B cell (primary cell): ENCODE results near the gene GSG1L. TPM values are rescaled to one million over a fixed set of nuclear protein-coding genes. Genes with fewer than 3 reads are reported as not detected.

Source experiments
- ATAC-seq: fragments of 200-7000 bp; cut with Tn5 transposase; one replicate; pipeline ENCODE4 v1.10.0; 2021; ENCODE audit warnings: low read depth, mild to moderate bottlenecking, moderate number of reproducible peaks, moderate library complexity
- CTCF ChIA-PET: fragments of 350-600 bp; sonication (Branson Sonifier 250); formaldehyde crosslinking; loops from one replicate; lab custom pipeline; 2021; ENCODE audit warnings: antibody characterized with exemption, inconsistent platforms; lab: Charles Lee
- POLR2A ChIA-PET: fragments of 350-600 bp; sonication (Branson Sonifier 250); formaldehyde crosslinking; loops from one replicate; lab custom pipeline; 2021; ENCODE audit warnings: antibody characterized with exemption; lab: Charles Lee
- DNase-seq: peaks from one replicate; pipeline ENCODE4 v3.0.0; 2013
- H2AFZ ChIP-seq: 2 replicates; pipeline ENCODE4 v1.6.1; 2012; ENCODE audit warnings: mild to moderate bottlenecking, low read depth, low read length; ENCODE audit not compliant: insufficient read depth, poor library complexity, severe bottlenecking
- H3K27ac ChIP-seq, 2 donors: 1 replicate in 1 of 2; 2 replicates in 1 of 2; pipeline ENCODE4 v1.5.1; 2012 to 2013; ENCODE audit warnings: low read length in 2 of 2, mild to moderate bottlenecking in 2 of 2, moderate library complexity in 1 of 2
- H3K27me3 ChIP-seq, 4 experiments: fragments of 200-600 bp in 1 of 4; sonication (generic) in 1 of 4; replicated peaks in 1 of 4; 1 replicate in 2 of 4; 2 replicates in 2 of 4; pipeline versions ENCODE4 v1.6.1 to v1.7.0; 2013 to 2016; ENCODE audit warnings: low read length in 3 of 4, mild to moderate bottlenecking in 2 of 4, mixed read lengths in 1 of 4, moderate library complexity in 1 of 4; ENCODE audit not compliant: insufficient read depth in 4 of 4, control insufficient read depth in 3 of 4; ENCODE audit errors: control extremely low read depth in 1 of 4
- H3K36me3 ChIP-seq, 2 experiments: replicated peaks in 1 of 2; 1 replicate in 1 of 2; 2 replicates in 1 of 2; pipeline versions ENCODE4 v1.6.1 to v1.7.1; 2013; ENCODE audit warnings: low read length in 1 of 2; ENCODE audit not compliant: insufficient read depth in 2 of 2, control insufficient read depth in 1 of 2; ENCODE audit errors: control extremely low read depth in 1 of 2, extremely low read depth in 1 of 2
- H3K4me1 ChIP-seq, 2 donors: fragments of 200-600 bp in 1 of 2; sonication (generic) in 1 of 2; 1 replicate in 1 of 2; 2 replicates in 1 of 2; pipeline versions ENCODE4 v1.5.1 to v1.6.1; 2013 to 2017; ENCODE audit warnings: low read length in 2 of 2; ENCODE audit not compliant: control insufficient read depth in 2 of 2, insufficient read depth in 2 of 2
- H3K4me2 ChIP-seq: replicated peaks from 2 replicates; pipeline ENCODE3; 2012; ENCODE audit warnings: mild to moderate bottlenecking, low read depth, low read length; ENCODE audit not compliant: poor library complexity, severe bottlenecking
- H3K4me3 ChIP-seq, 5 experiments: fragments of 200-600 bp in 1 of 5; sonication (generic) in 1 of 5; 1 replicate in 3 of 5; 2 replicates in 2 of 5; pipeline versions ENCODE4 v1.5.1 to v1.7.0; 2011 to 2016; ENCODE audit warnings: low read length in 4 of 5, mild to moderate bottlenecking in 4 of 5, low read depth in 2 of 5, control low read depth in 1 of 5, moderate library complexity in 1 of 5; ENCODE audit not compliant: insufficient read depth in 1 of 5; ENCODE audit errors: control extremely low read depth in 1 of 5, extremely low read depth in 1 of 5
- H3K79me2 ChIP-seq: fragments of 200-600 bp; sonication (generic); one replicate; pipeline ENCODE4 v1.6.0; 2016; ENCODE audit warnings: low read length; ENCODE audit not compliant: control insufficient read depth, insufficient read depth
- H3K9ac ChIP-seq: fragments of 200-600 bp; sonication (generic); 2 replicates; pipeline ENCODE4 v1.6.1; 2017; ENCODE audit warnings: mild to moderate bottlenecking, low read length, moderate library complexity
- H3K9me3 ChIP-seq, 3 donors: one replicate each; pipeline versions ENCODE4 v1.6.1 to v1.7.1; 2013; ENCODE audit warnings: low read length in 2 of 3; ENCODE audit not compliant: control insufficient read depth in 2 of 3, insufficient read depth in 1 of 3; ENCODE audit errors: control extremely low read depth in 1 of 3
- H4K20me1 ChIP-seq: 2 replicates; pipeline ENCODE4 v1.6.0; 2012; ENCODE audit warnings: mild to moderate bottlenecking, low read length; ENCODE audit not compliant: insufficient read depth, control insufficient read depth, poor library complexity, severe bottlenecking
- H3K27ac Mint-ChIP-seq: one replicate; pipeline ENCODE4 v1.8.0; 2021; ENCODE audit warnings: mixed read lengths
- H3K27me3 Mint-ChIP-seq: one replicate; pipeline ENCODE4 v1.8.0; 2021; ENCODE audit warnings: mixed read lengths
- H3K4me1 Mint-ChIP-seq: one replicate; pipeline ENCODE4 v1.8.0; 2021; ENCODE audit warnings: mixed read lengths
- H3K4me3 Mint-ChIP-seq: one replicate; pipeline ENCODE4 v1.8.0; 2021; ENCODE audit warnings: mixed read lengths
- H3K9me3 Mint-ChIP-seq: one replicate; pipeline ENCODE4 v1.8.0; 2022; ENCODE audit warnings: mixed read lengths; ENCODE audit not compliant: insufficient read depth
- CTCF ChIP-seq: fragments of 200-600 bp; IDR thresholded peaks from one replicate; pipeline ENCODE4 v1.8.0; 2022; ENCODE audit warnings: antibody characterized with exemption, mild to moderate bottlenecking
- EZH2 ChIP-seq: IDR thresholded peaks from 2 replicates; pipeline ENCODE4 v1.6.1; 2012; ENCODE audit warnings: borderline replicate concordance, low read depth, mild to moderate bottlenecking, moderate library complexity, low read length; ENCODE audit not compliant: insufficient read depth, poor library complexity, severe bottlenecking
- WGBS: methylation state at CpG from one replicate; pipeline ENCODE4 v1.1.5; 2013; ENCODE audit warnings: missing lambda C conversion rate; ENCODE audit not compliant: insufficient coverage; 5-methylcytosine and 5-hydroxymethylcytosine counted together
- intact Hi-C: fragments of 100-400 bp; cut with micrococcal nuclease; formaldehyde crosslinking; loops from one replicate; pipeline ENCODE4 v1.10.0; 2022
- polyA plus RNA-seq: library from polyadenylated mRNA; depleted of rRNA; stranded (reverse); fragments of >200 nt; gene quantifications from 2 replicates; pipeline ENCODE4 v1.2.3, GENCODE V29; 2012
- total RNA-seq, 2 donors: library from RNA; stranded (reverse); fragments of 120-200 nt in 1 of 2; gene quantifications; 1 replicate in 1 of 2; 2 replicates in 1 of 2; pipeline versions ENCODE4 v1.2.3 to v1.2.4, GENCODE V29; 2013 to 2022

GSG1L gene
- total and polyA plus RNA-seq, 2 donors (not counting 1 experiment from before 2014, with no cell fraction given), result 0.01 TPM; not detected in 1

GRCh38 chr16:27853651-27854050 is 209.9 kb downstream of the GSG1L start:
- no peak for DNase-seq
- Histone ChIP-seq H3K4me2 (no peak overlapping the region), H3K36me3 (no peaks in the 10 kb centered on the region), H4K20me1 (no peaks in the 10 kb centered on the region), H2AFZ (no peak overlapping the region), H3K9ac (no peak overlapping the region), H3K9me3 (no peaks in the 10 kb centered on the region), H3K79me2 (no peaks in the 10 kb centered on the region), H3K4me1 (no peaks in the 10 kb centered on the region), H3K4me3 (no peak overlapping the region), H3K27ac (no peak overlapping the region), H3K27me3 (peaks cover 0 to 3% (median 1%) of the 10 kb centered on the region in 4 experiments)
- POLR2A ChIA-PET, result no interaction called here
- H3K27ac Mint-ChIP-seq, result no peak overlapping the region
- intact Hi-C loops, result no loop called here
- no peak overlapping the region for H3K4me3 Mint-ChIP-seq
- no peak for ATAC-seq
- no peaks in the 10 kb centered on the region for H3K9me3 Mint-ChIP-seq
- peaks cover 24% of the 10 kb centered on the region for H3K27me3 Mint-ChIP-seq
- WGBS, result 63% methylated on average over 3 of the region's 3 CpGs
- CTCF ChIA-PET, result no interaction called here
- TF ChIP-seq EZH2, result no peak
- TF ChIP-seq CTCF, result no peak
- no peaks in the 10 kb centered on the region for H3K4me1 Mint-ChIP-seq

GRCh38 chr16:27853101-27853500 is 210.4 kb downstream of the GSG1L start:
- intact Hi-C loops, result no loop called here
- ATAC-seq (no peak), DNase-seq (no peak)
- Histone ChIP-seq H3K27me3 (peaks cover 0 to 3% (median 1%) of the 10 kb centered on the region in 4 experiments), H3K4me1 (no peaks in the 10 kb centered on the region), H3K9me3 (no peaks in the 10 kb centered on the region), H3K9ac (no peak overlapping the region), H3K4me3 (no peak overlapping the region), H3K4me2 (no peak overlapping the region), H2AFZ (no peak overlapping the region), H3K36me3 (no peaks in the 10 kb centered on the region), H4K20me1 (no peaks in the 10 kb centered on the region), H3K27ac (no peak overlapping the region), H3K79me2 (no peaks in the 10 kb centered on the region)
- H3K4me1 Mint-ChIP-seq, result no peaks in the 10 kb centered on the region
- no peak overlapping the region for H3K4me3 Mint-ChIP-seq
- 29% methylated on average over 8 of the region's 9 CpGs for WGBS
- no peaks in the 10 kb centered on the region for H3K9me3 Mint-ChIP-seq
- CTCF ChIA-PET, result interaction anchor here (0.6 kb wide), 1 partner anchor 21 kb away, joined by 3 read pairs; no protein-coding TSS in a partner anchor
- H3K27ac Mint-ChIP-seq, result no peak overlapping the region
- TF ChIP-seq EZH2 (no peak), CTCF (no peak)
- POLR2A ChIA-PET, result no interaction called here
- H3K27me3 Mint-ChIP-seq, result peaks cover 29% of the 10 kb centered on the region
